ENCODE data around the gene GALNT14. TPM values are rescaled to one million over a fixed set of nuclear protein-coding genes. Genes with fewer than 3 reads are reported as not detected.

GALNT14 gene
- total RNA-seq, 3 donors from 2014 or later = 0.16 to 4.3 (median 4.1) TPM

DNA sequence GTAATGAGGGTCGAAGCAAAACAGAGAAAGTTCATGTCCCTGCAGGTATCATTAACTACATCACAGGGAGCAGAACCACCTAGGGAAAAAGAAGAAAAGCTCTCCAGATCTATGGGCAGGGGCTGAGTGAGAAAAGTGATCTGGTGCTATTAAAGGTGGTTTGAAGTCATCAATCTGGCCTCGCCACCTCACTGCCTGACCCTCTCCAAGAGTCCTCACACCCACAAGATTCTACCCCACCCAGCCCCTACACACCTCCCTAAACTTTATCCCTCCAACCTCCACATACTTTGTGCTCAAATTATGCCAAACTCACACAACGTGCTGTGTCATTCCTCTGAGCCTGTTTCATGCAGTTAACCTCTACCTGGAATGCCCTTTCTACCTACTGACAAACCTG, 2.2 kb downstream of the GALNT14 start:
- no peak for DNase-seq (ENCODE audit: low spot score in 2 of 2)
- H3K4me3 ChIP-seq = no peak overlapping the region
- H3K27me3 ChIP-seq = peaks cover 0 to 21% of the 10 kb centered on the region in 2 donors
- intact Hi-C loops (cut with DNase I; ENCODE audit: low total_unique reads) = no loop called here
- no peak overlapping the region for H3K27ac ChIP-seq
- no peaks in the 10 kb centered on the region for H3K36me3 ChIP-seq
- TF ChIP-seq POLR2A (IDR thresholded peaks at IDR 0.05) (no peak), POLR2AphosphoS5 (IDR thresholded peaks at IDR 0.05) (no peak)
- TF ChIP-seq, protein P1, sequence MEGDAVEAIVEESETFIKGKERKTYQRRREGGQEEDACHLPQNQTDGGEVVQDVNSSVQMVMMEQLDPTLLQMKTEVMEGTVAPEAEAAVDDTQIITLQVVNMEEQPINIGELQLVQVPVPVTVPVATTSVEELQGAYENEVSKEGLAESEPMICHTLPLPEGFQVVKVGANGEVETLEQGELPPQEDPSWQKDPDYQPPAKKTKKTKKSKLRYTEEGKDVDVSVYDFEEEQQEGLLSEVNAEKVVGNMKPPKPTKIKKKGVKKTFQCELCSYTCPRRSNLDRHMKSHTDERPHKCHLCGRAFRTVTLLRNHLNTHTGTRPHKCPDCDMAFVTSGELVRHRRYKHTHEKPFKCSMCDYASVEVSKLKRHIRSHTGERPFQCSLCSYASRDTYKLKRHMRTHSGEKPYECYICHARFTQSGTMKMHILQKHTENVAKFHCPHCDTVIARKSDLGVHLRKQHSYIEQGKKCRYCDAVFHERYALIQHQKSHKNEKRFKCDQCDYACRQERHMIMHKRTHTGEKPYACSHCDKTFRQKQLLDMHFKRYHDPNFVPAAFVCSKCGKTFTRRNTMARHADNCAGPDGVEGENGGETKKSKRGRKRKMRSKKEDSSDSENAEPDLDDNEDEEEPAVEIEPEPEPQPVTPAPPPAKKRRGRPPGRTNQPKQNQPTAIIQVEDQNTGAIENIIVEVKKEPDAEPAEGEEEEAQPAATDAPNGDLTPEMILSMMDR (IDR thresholded peaks at IDR 0.05) = no peak
- no peaks in the 10 kb centered on the region for H3K4me1 ChIP-seq
- H3K9me3 ChIP-seq = no peaks in the 10 kb centered on the region

DNA sequence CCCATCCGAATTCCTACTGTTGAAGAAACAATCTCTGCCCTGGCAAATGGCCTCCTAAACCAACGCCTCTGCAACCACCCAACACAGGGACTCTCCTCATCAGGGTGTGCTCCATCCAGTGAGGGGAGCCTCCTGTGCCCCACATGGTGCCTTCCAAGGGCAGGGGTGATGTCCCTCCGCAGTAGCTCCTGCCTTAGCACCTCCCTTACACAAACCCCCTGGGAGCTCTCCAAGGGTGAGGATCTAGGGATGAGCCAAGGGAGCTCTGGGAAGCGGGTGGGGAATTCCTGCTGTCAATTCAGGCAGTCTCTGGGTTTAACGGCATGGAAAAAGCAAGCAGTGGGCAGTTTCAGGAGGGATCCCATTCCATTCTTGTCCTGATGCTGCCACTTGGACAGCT, 3.8 kb downstream of the GALNT14 start:
- no peak overlapping the region for H3K27ac ChIP-seq
- no peak for DNase-seq (ENCODE audit: low spot score in 2 of 2)
- no peaks in the 10 kb centered on the region for H3K4me1 ChIP-seq
- TF ChIP-seq POLR2AphosphoS5 (IDR thresholded peaks at IDR 0.05) (no peak), POLR2A (IDR thresholded peaks at IDR 0.05) (no peak)
- TF ChIP-seq, protein P1 (IDR thresholded peaks at IDR 0.05) = no peak
- H3K27me3 ChIP-seq = peaks cover 0 to 21% of the 10 kb centered on the region in 2 donors
- H3K4me3 ChIP-seq = no peak overlapping the region
- H3K9me3 ChIP-seq = no peaks in the 10 kb centered on the region
- intact Hi-C loops (cut with DNase I; ENCODE audit: low total_unique reads) = no loop called here
- no peaks in the 10 kb centered on the region for H3K36me3 ChIP-seq

DNA sequence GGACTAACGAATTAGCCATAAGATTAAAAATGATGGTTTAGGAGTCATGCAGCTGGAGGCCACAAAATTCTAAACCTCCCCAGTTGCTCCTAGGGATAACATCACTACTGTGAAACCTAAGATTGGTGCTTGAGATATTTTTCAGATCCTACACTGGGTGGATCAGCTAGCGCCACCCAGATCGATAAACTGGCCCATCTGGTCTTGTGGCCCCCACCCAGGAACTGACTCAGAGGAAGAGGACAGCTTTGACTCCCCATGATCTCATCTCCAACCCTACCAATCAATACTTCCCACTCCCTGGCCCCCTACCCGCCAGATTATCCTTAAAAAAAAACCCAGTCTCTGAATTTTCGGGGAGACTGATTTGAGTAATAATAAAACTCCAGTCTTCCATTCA, 5.5 kb downstream of the GALNT14 start:
- TF ChIP-seq POLR2AphosphoS5 (IDR thresholded peaks at IDR 0.05) (no peak), POLR2A (IDR thresholded peaks at IDR 0.05) (no peak)
- Histone ChIP-seq H3K27me3 (peaks cover 0 to 18% of the 10 kb centered on the region in 2 donors), H3K36me3 (no peaks in the 10 kb centered on the region), H3K4me1 (no peaks in the 10 kb centered on the region), H3K4me3 (no peak overlapping the region), H3K27ac (no peak overlapping the region), H3K9me3 (no peaks in the 10 kb centered on the region)
- intact Hi-C loops (cut with DNase I; ENCODE audit: low total_unique reads) = no loop called here
- no peak for DNase-seq (ENCODE audit: low spot score in 2 of 2)

DNA sequence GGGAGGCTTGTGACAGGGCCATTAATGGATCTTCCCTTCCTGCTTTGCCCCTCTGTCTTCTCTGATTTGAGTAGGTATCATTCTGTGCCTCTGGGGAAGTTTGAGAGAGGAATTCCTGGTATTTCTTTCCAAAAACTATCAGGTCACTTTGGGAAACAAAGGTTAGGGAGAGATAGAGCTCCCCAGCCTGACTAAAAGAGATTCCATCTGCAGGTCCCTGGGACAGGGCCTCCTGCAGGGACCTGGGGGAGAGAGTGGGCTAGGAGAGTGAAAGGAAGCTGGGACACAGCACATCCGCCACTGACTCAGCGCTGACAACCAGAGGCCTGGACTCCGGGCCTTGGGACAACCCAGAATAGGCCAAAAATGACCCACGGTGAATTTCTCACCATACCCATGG, 6.4 kb downstream of the GALNT14 start:
- Histone ChIP-seq H3K4me1 (no peaks in the 10 kb centered on the region), H3K27ac (no peak overlapping the region), H3K27me3 (peaks cover 0 to 9% of the 10 kb centered on the region in 2 donors), H3K36me3 (no peaks in the 10 kb centered on the region), H3K9me3 (no peaks in the 10 kb centered on the region), H3K4me3 (no peak overlapping the region)
- no peak for TF ChIP-seq POLR2A (IDR thresholded peaks at IDR 0.05)
- TF ChIP-seq, protein P1 (IDR thresholded peaks at IDR 0.05) = no peak
- TF ChIP-seq POLR2AphosphoS5 (IDR thresholded peaks at IDR 0.05) = no peak
- intact Hi-C loops (cut with DNase I; ENCODE audit: low total_unique reads) = no loop called here
- DNase-seq (ENCODE audit: low spot score in 2 of 2) = no peak

DNA sequence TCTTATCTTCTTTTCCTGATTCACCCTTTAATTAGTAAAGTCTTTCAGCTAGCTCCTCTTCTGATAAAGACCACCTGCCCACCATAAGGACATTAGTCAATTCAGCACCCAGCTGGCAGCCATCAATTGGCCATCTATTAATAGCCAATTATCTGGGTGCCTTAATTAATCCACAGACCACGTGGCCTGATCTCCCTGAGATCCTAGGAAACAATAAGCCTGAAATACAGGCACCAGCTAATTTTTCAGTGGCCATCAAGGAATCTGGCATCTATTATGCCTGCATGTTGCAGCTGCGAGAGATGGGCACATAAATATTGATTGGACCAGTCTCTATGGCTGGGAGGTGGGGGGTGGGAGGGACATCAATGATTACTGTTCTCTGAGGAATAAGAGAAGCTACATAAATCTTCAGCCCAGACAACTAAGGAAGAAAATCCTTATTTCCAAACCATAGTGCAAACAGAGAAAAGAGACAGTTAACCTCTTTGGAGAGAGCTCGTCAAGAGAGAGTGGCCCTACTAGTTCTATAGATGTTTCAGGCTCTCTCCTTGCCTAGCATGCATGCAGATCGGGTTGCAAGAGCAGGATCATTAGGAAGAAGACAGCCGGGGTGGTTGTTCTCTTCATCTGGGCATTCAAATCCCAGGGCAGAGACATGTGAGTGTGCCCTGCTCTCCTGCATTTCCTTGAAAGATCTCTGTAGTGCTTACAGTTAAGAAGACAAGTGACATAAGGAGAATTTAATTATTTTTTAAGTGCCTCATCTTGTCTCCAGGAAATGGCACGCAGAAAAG, 8.7 kb downstream of the GALNT14 start:
- no peak overlapping the region for H3K27ac ChIP-seq
- intact Hi-C loops (cut with DNase I; ENCODE audit: low total_unique reads) = no loop called here
- DNase-seq (ENCODE audit: low spot score in 2 of 2) = no peak
- no peaks in the 10 kb centered on the region for H3K36me3 ChIP-seq
- no peak overlapping the region for H3K4me3 ChIP-seq
- H3K9me3 ChIP-seq = no peaks in the 10 kb centered on the region
- TF ChIP-seq POLR2A (IDR thresholded peaks at IDR 0.05) (no peak), POLR2AphosphoS5 (IDR thresholded peaks at IDR 0.05) (no peak)
- TF ChIP-seq, protein P1 (IDR thresholded peaks at IDR 0.05) = no peak
- H3K27me3 ChIP-seq = peaks cover 0 to 2% of the 10 kb centered on the region in 2 donors
- no peaks in the 10 kb centered on the region for H3K4me1 ChIP-seq
